Body of pancreas (tissue), 4 donors: Measurements from ENCODE around the gene SLCO2B1. TPM values are rescaled to one million over a fixed set of nuclear protein-coding genes. Genes with fewer than 3 reads are reported as not detected.

Experiments used
- ATAC-seq: fragments of 150-250 bp; one replicate; pipeline ENCODE4 v1.9.1; 2016
- DNase-seq, 4 donors: peaks; one replicate each; pipeline ENCODE4 v3.0.0-alpha.2; 2019
- H3K27ac ChIP-seq, 4 donors: fragments of 200-600 bp; sonication (generic); 1 replicate in 3 of 4; 2 replicates in 1 of 4; pipeline versions ENCODE4 v1.5.1 to v1.6.1; 2016 to 2019; ENCODE audit warnings: mild to moderate bottlenecking in 1 of 4, mixed read lengths in 1 of 4, moderate library complexity in 1 of 4
- H3K27me3 ChIP-seq, 2 donors: fragments of 200-600 bp; sonication (generic); one replicate each; pipeline ENCODE4 v1.6.0; 2016; ENCODE audit warnings: mild to moderate bottlenecking in 1 of 2
- H3K36me3 ChIP-seq, 2 donors: fragments of 200-600 bp; sonication (generic); replicated peaks in 1 of 2; 2 replicates each; pipeline ENCODE4 v1.5.1; 2016; ENCODE audit warnings: low read depth in 2 of 2; ENCODE audit not compliant: insufficient read depth in 1 of 2
- H3K4me1 ChIP-seq: fragments of 200-600 bp; sonication (generic); one replicate; pipeline ENCODE4 v1.6.0; 2016
- H3K4me3 ChIP-seq, 2 donors: fragments of 200-600 bp; sonication (generic); 1 replicate in 1 of 2; 2 replicates in 1 of 2; pipeline ENCODE4 v1.5.1; 2016 to 2019
- H3K9me3 ChIP-seq, 3 donors: fragments of 200-600 bp; sonication (generic); 1 replicate in 2 of 3; 2 replicates in 1 of 3; pipeline ENCODE4 v1.5.1; 2016
- CTCF ChIP-seq, 7 experiments: fragments of 450-650 bp in 4 of 7; fragments of 200-600 bp in 3 of 7; sonication (generic) in 3 of 7; IDR thresholded peaks; one replicate each; pipeline ENCODE4 v1.5.1; 2016 to 2019; ENCODE audit warnings: antibody characterized with exemption in 7 of 7
- POLR2A ChIP-seq, 3 donors: fragments of 450-650 bp; IDR thresholded peaks; one replicate each; pipeline ENCODE4 v1.6.1; 2016; ENCODE audit warnings: antibody characterized with exemption in 3 of 3, mild to moderate bottlenecking in 2 of 3
- WGBS, 2 donors: methylation state at CpG; one replicate each; pipeline ENCODE4 v1.1.5; 2017; 5-methylcytosine and 5-hydroxymethylcytosine counted together
- intact Hi-C: fragments of 100-400 bp; cut with DNase I; formaldehyde crosslinking; loops from one replicate; pipeline ENCODE4 v1.15.1; 2023
- total RNA-seq, 2 donors: library from RNA; depleted of rRNA; stranded (reverse); fragments of >200 nt; gene quantifications; one replicate each; pipeline ENCODE4 v1.1.0, GENCODE V29; 2016

The SLCO2B1 gene
- total RNA-seq, 2 donors from 2014 or later, result 33.7 to 101 TPM

GRCh38 chr11:75169101-75169885 is 18.4 kb downstream of the SLCO2B1 start:
- no peak overlapping the region for H3K27ac ChIP-seq
- H3K4me3 ChIP-seq, result no peak overlapping the region
- DNase-seq (no peak), ATAC-seq (no peak)
- H3K9me3 ChIP-seq, result no peaks in the 10 kb centered on the region
- no peaks in the 10 kb centered on the region for H3K36me3 ChIP-seq
- H3K27me3 ChIP-seq, result no peaks in the 10 kb centered on the region
- TF ChIP-seq POLR2A (IDR thresholded peaks at IDR 0.05) (no peak), CTCF (IDR thresholded peaks at IDR 0.05) (no peak)
- WGBS, 2 donors, result 91 to 93% methylated on average over 12 to 13 of the region's 13 CpGs
- H3K4me1 ChIP-seq, result peaks cover 8% of the 10 kb centered on the region
- intact Hi-C loops, result no loop called here

- Histone ChIP-seq H3K27me3 (no peaks in the 10 kb centered on the region), H3K27ac (no peak overlapping the region), H3K36me3 (no peaks in the 10 kb centered on the region), H3K9me3 (no peaks in the 10 kb centered on the region), H3K4me1 (no peaks in the 10 kb centered on the region), H3K4me3 (no peak overlapping the region)
- TF ChIP-seq POLR2A (IDR thresholded peaks at IDR 0.05), result no peak
- no peak for TF ChIP-seq CTCF (IDR thresholded peaks at IDR 0.05)
- 72 to 79% methylated on average over 12 to 18 of the region's 18 CpGs for WGBS, 2 donors
- intact Hi-C loops, result no loop called here
- ATAC-seq, result no peak
- no peak for DNase-seq
Measured at GRCh38 chr11:75170516-75171201, 19.8 kb downstream of the SLCO2B1 start.

- no peak overlapping the region for H3K27ac ChIP-seq
Measured at GRCh38 chr11:75173336-75173735, 22.4 kb downstream of the SLCO2B1 start.

GRCh38 chr11:75174781-75175370 is 24.0 kb downstream of the SLCO2B1 start:
- peak overlapping the region in 1 of 4 donors; percentile 59 for H3K27ac ChIP-seq
- TF ChIP-seq POLR2A (IDR thresholded peaks at IDR 0.05) (no peak), CTCF (IDR thresholded peaks at IDR 0.05) (no peak)

More at GRCh38 chr11:75173336-75173735, 22.4 kb downstream of the SLCO2B1 start:
- WGBS, 2 donors, result 87 to 90% methylated on average over 7 of the region's 7 CpGs
- DNase-seq, result no peak
- no peaks in the 10 kb centered on the region for H3K36me3 ChIP-seq
- no peak overlapping the region for H3K4me3 ChIP-seq
- no peaks in the 10 kb centered on the region for H3K4me1 ChIP-seq
- ATAC-seq, result no peak
- TF ChIP-seq CTCF (IDR thresholded peaks at IDR 0.05) (no peak), POLR2A (IDR thresholded peaks at IDR 0.05) (no peak)
- H3K9me3 ChIP-seq, result no peaks in the 10 kb centered on the region
- H3K27me3 ChIP-seq, result no peaks in the 10 kb centered on the region
- intact Hi-C loops, result no loop called here

More at GRCh38 chr11:75174781-75175370, 24.0 kb downstream of the SLCO2B1 start:
- Histone ChIP-seq H3K27me3 (no peaks in the 10 kb centered on the region), H3K4me1 (no peaks in the 10 kb centered on the region), H3K9me3 (no peaks in the 10 kb centered on the region), H3K4me3 (no peak overlapping the region), H3K36me3 (no peaks in the 10 kb centered on the region)
- DNase-seq (peak in 1 of 4 donors; percentile 74), ATAC-seq (no peak)
- intact Hi-C loops, result no loop called here
- WGBS, 2 donors, result 55 to 69% methylated on average over 7 of the region's 7 CpGs
